GM23338 (cell line): Measurements from ENCODE around the gene ADCY1. TPM values are rescaled to one million over a fixed set of nuclear protein-coding genes. Genes with fewer than 3 reads are reported as not detected.

Source experiments
- ATAC-seq: fragments of 200-7000 bp; cut with Tn5 transposase; 3 replicates; pipeline ENCODE4 v1.9.1; 2020
- DNase-seq: peaks from one replicate; pipeline ENCODE4 v3.0.0-alpha.2; 2015; ENCODE audit warnings: low spot score
- H2AFZ ChIP-seq: fragments of 200-600 bp; sonication (generic); 2 replicates; pipeline ENCODE4 v1.8.0; 2016; ENCODE audit warnings: antibody characterized with exemption, mild to moderate bottlenecking, moderate library complexity
- H3F3A ChIP-seq: fragments of 200-600 bp; sonication (generic); replicated peaks from 2 replicates; pipeline ENCODE4 v1.8.0; 2017; ENCODE audit warnings: antibody characterized with exemption, mixed run types, low read depth
- H3K27ac ChIP-seq: fragments of 200-600 bp; sonication (generic); 2 replicates; pipeline ENCODE4 v1.6.1; 2016; ENCODE audit warnings: low read depth
- H3K27me3 ChIP-seq: fragments of 200-600 bp; sonication (generic); 2 replicates; pipeline ENCODE4 v1.8.0; 2016; ENCODE audit warnings: mild to moderate bottlenecking, mixed run types, moderate library complexity; ENCODE audit not compliant: insufficient read depth
- H3K36me3 ChIP-seq: fragments of 200-600 bp; sonication (generic); 2 replicates; pipeline ENCODE4 v1.8.0; 2016; ENCODE audit warnings: mild to moderate bottlenecking; ENCODE audit not compliant: insufficient read depth
- H3K4me1 ChIP-seq: fragments of 200-600 bp; sonication (generic); 2 replicates; pipeline ENCODE4 v1.8.0; 2016; ENCODE audit warnings: mild to moderate bottlenecking, moderate library complexity; ENCODE audit not compliant: insufficient read depth
- H3K4me2 ChIP-seq: fragments of 200-600 bp; sonication (generic); 2 replicates; pipeline ENCODE4 v1.7.1; 2017; ENCODE audit warnings: mixed run types
- H3K4me3 ChIP-seq: fragments of 200-600 bp; sonication (generic); 2 replicates; pipeline ENCODE4 v1.6.1; 2016; ENCODE audit warnings: mixed run types
- H3K79me2 ChIP-seq: fragments of 200-600 bp; sonication (generic); replicated peaks from 2 replicates; pipeline ENCODE4 v1.8.0; 2017; ENCODE audit warnings: mild to moderate bottlenecking; ENCODE audit not compliant: insufficient read depth
- H3K9me2 ChIP-seq: fragments of 200-600 bp; sonication (generic); 2 replicates; pipeline ENCODE4 v1.8.0; 2017; ENCODE audit not compliant: insufficient read depth
- H4K20me1 ChIP-seq: fragments of 200-600 bp; sonication (generic); replicated peaks from 2 replicates; pipeline ENCODE4 v1.8.0; 2017; ENCODE audit warnings: mild to moderate bottlenecking; ENCODE audit not compliant: insufficient read depth
- H3K27ac Mint-ChIP-seq: 2 replicates; pipeline ENCODE4 v1.8.0; 2020; ENCODE audit warnings: inconsistent platforms, mild to moderate bottlenecking, moderate library complexity, mixed read lengths
- H3K27me3 Mint-ChIP-seq: 3 replicates; pipeline ENCODE4 v1.8.0; 2022; ENCODE audit warnings: low read depth, mild to moderate bottlenecking, moderate library complexity, mixed read lengths, inconsistent platforms; ENCODE audit not compliant: insufficient read depth, poor library complexity
- H3K36me3 Mint-ChIP-seq: 3 replicates; pipeline ENCODE4 v1.8.0; 2021; ENCODE audit warnings: low read depth, mild to moderate bottlenecking, inconsistent platforms, moderate library complexity, mixed read lengths
- H3K4me1 Mint-ChIP-seq: 3 replicates; pipeline ENCODE4 v1.8.0; 2020; ENCODE audit warnings: mild to moderate bottlenecking, inconsistent platforms, mixed read lengths
- H3K4me3 Mint-ChIP-seq: 3 replicates; pipeline ENCODE4 v1.8.0; 2021; ENCODE audit warnings: moderate library complexity, mild to moderate bottlenecking, inconsistent platforms, mixed read lengths
- H3K9me3 Mint-ChIP-seq: 3 replicates; pipeline ENCODE4 v1.8.0; 2020; ENCODE audit warnings: moderate library complexity, mild to moderate bottlenecking, inconsistent platforms, mixed read lengths
- CREB1 ChIP-seq: fragments of 250-450 bp; sonication (Bioruptor Pico); IDR thresholded peaks from 2 replicates; pipeline ENCODE4 v1.5.0; 2020; ENCODE audit warnings: low read depth, mild to moderate bottlenecking, moderate library complexity
- CTCF ChIP-seq, 2 experiments: fragments of 200-600 bp in 1 of 2; sonication (generic) in 1 of 2; conservative IDR thresholded peaks; 2 replicates each; pipeline versions ENCODE4 v1.5.1 to v1.6.1; 2016 to 2017; ENCODE audit warnings: antibody characterized with exemption in 2 of 2, low read depth in 2 of 2, mild to moderate bottlenecking in 2 of 2, moderate library complexity in 1 of 2
- ETS1 ChIP-seq: IDR thresholded peaks from 2 replicates; pipeline ENCODE4 v1.6.1; 2016; ENCODE audit warnings: antibody characterized with exemption
- EZH2 ChIP-seq: fragments of 200-600 bp; sonication (generic); IDR thresholded peaks from one replicate; pipeline ENCODE4 v1.8.0; 2017; ENCODE audit warnings: antibody characterized with exemption, mild to moderate bottlenecking, low read depth; ENCODE audit not compliant: unreplicated experiment
- EZH2phosphoT487 ChIP-seq: fragments of 200-600 bp; sonication (generic); IDR thresholded peaks from one replicate; pipeline ENCODE4 v1.8.1; 2018; ENCODE audit warnings: antibody characterized with exemption; ENCODE audit not compliant: unreplicated experiment
- JUNB ChIP-seq: IDR thresholded peaks from one replicate; pipeline ENCODE4 v1.6.1; 2016; ENCODE audit warnings: antibody characterized with exemption; ENCODE audit not compliant: unreplicated experiment
- NANOG ChIP-seq: IDR thresholded peaks from 2 replicates; pipeline ENCODE4 v1.6.1; 2016; ENCODE audit warnings: antibody characterized with exemption, borderline replicate concordance
- POLR2AphosphoS5 ChIP-seq: IDR thresholded peaks from 2 replicates; pipeline ENCODE4 v1.6.1; 2016; ENCODE audit warnings: antibody characterized with exemption, low read depth
- REST ChIP-seq: IDR thresholded peaks from one replicate; pipeline ENCODE4 v1.6.1; 2018; ENCODE audit warnings: antibody characterized with exemption; ENCODE audit not compliant: unreplicated experiment
- STAT1 ChIP-seq: IDR thresholded peaks from one replicate; pipeline ENCODE4 v1.6.1; 2016; ENCODE audit warnings: antibody characterized with exemption; ENCODE audit not compliant: unreplicated experiment
- ZNF114 ChIP-seq: fragments of 250-450 bp; sonication (Bioruptor Pico); IDR thresholded peaks from 2 replicates; pipeline ENCODE4 v1.5.0; 2020; ENCODE audit warnings: mild to moderate bottlenecking, moderate library complexity
- ZNF331 ChIP-seq: fragments of 250-450 bp; sonication (Bioruptor Pico); IDR thresholded peaks from 2 replicates; pipeline ENCODE4 v1.5.0; 2020; ENCODE audit warnings: low read depth, mild to moderate bottlenecking, moderate library complexity
- ZNF462 ChIP-seq: fragments of 250-450 bp; sonication (Bioruptor Pico); IDR thresholded peaks from 2 replicates; pipeline ENCODE4 v1.5.0; 2020; ENCODE audit warnings: mild to moderate bottlenecking, moderate library complexity
- polyA plus RNA-seq: library from polyadenylated mRNA; unstranded; fragments of >200 nt; fragmentation: Nextera tagmentation; extraction: Ambion mirVana; gene quantifications from 2 replicates; pipeline ENCODE4 v1.2.1, GENCODE V29; 2016
- total RNA-seq: library from RNA; depleted of rRNA; stranded (reverse); fragments of >200 nt; shearing (Covaris generic); gene quantifications from 2 replicates; pipeline ENCODE4 v1.2.3, GENCODE V29; 2014

Gene ADCY1
- total and polyA plus RNA-seq, 2 experiments from 2014 or later, result 2.3 to 18.7 TPM

GRCh38 chr7:45645141-45645969, 71.2 kb downstream of the ADCY1 start:
- Mint-ChIP-seq H3K36me3 (peaks cover 7% of the 10 kb centered on the region), H3K9me3 (peaks cover 4% of the 10 kb centered on the region; the same call in 1 of the 3 replicates), H3K4me1 (peaks cover 3% of the 10 kb centered on the region; the same call in 2 of the 3 replicates), H3K4me3 (no peak overlapping the region), H3K27ac (no peak overlapping the region), H3K27me3 (no peaks in the 10 kb centered on the region)
- no peaks in the 10 kb centered on the region for H3K4me1 ChIP-seq
- H3K9me2 ChIP-seq, result no peaks in the 10 kb centered on the region
- H3K79me2 ChIP-seq, result no peaks in the 10 kb centered on the region
- no peaks in the 10 kb centered on the region for H3K36me3 ChIP-seq
- H3K4me3 ChIP-seq, result no peak overlapping the region
- no peaks in the 10 kb centered on the region for H3K27me3 ChIP-seq
- DNase-seq, result no peak
- no peaks in the 10 kb centered on the region for H3F3A ChIP-seq
- TF ChIP-seq ETS1, result no peak
- TF ChIP-seq ZNF331 (CRISPR knock-in tag), result no peak
- no peak for TF ChIP-seq NANOG
- no peak for TF ChIP-seq CTCF (conservative IDR thresholded peaks at IDR 0.05; ENCODE audit: low read depth in 2 of 2)
- TF ChIP-seq STAT1, result no peak
- TF ChIP-seq ZNF462 (CRISPR knock-in tag), result no peak
- no peak for TF ChIP-seq POLR2AphosphoS5
- no peak for TF ChIP-seq CREB1
- no peak for TF ChIP-seq REST
- no peak for TF ChIP-seq EZH2phosphoT487
- no peak for TF ChIP-seq EZH2
- no peak for TF ChIP-seq ZNF114 (CRISPR knock-in tag)
- no peak for TF ChIP-seq JUNB
- no peak for ATAC-seq
- H2AFZ ChIP-seq, result no peak overlapping the region
- no peaks in the 10 kb centered on the region for H4K20me1 ChIP-seq
- H3K27ac ChIP-seq, result no peak overlapping the region
- no peak overlapping the region for H3K4me2 ChIP-seq
